Gastroesophageal sphincter (tissue), 4 donors: ENCODE measurements around the gene RAC2. TPM values are rescaled to one million over a fixed set of nuclear protein-coding genes. Genes with fewer than 3 reads are reported as not detected.
"Not testable (repeated sequence)": the region's sequence is repeated elsewhere in the genome, so short reads cannot be mapped to it uniquely, and the experiment has no call there.

Experiments
- ATAC-seq: fragments of 150-250 bp; one replicate; pipeline ENCODE4 v1.9.1; 2016; ENCODE audit warnings: mild to moderate bottlenecking, moderate library complexity
- H3K27ac ChIP-seq, 4 donors: fragments of 200-600 bp; sonication (generic) in 3 of 4; 1 replicate in 3 of 4; 2 replicates in 1 of 4; pipeline ENCODE4 v1.5.1; 2016 to 2019
- H3K27me3 ChIP-seq: fragments of 200-600 bp; sonication (generic); one replicate; pipeline ENCODE4 v1.5.1; 2019
- H3K36me3 ChIP-seq, 2 donors: fragments of 200-600 bp; sonication (generic); one replicate each; pipeline ENCODE4 v1.5.1; 2019; ENCODE audit warnings: control low read depth in 1 of 2
- H3K4me1 ChIP-seq, 3 donors: fragments of 200-600 bp; sonication (generic); 1 replicate in 2 of 3; 2 replicates in 1 of 3; pipeline ENCODE4 v1.5.1; 2016 to 2019; ENCODE audit warnings: control low read depth in 2 of 3
- H3K4me3 ChIP-seq, 2 donors: fragments of 200-600 bp; sonication (generic); one replicate each; pipeline ENCODE4 v1.5.1; 2019; ENCODE audit warnings: mild to moderate bottlenecking in 1 of 2, moderate library complexity in 1 of 2
- H3K9me3 ChIP-seq, 3 donors: fragments of 200-600 bp; sonication (generic); one replicate each; pipeline ENCODE4 v1.5.1; 2017 to 2019; ENCODE audit warnings: control low read depth in 2 of 3
- EP300 ChIP-seq: sonication (generic); formaldehyde crosslinking; IDR thresholded peaks from one replicate; pipeline ENCODE4 v1.6.1; 2017; ENCODE audit warnings: antibody characterized with exemption, mild to moderate bottlenecking
- POLR2A ChIP-seq, 2 donors: fragments of 450-650 bp; IDR thresholded peaks; one replicate each; pipeline ENCODE4 v1.6.1; 2017; ENCODE audit warnings: antibody characterized with exemption in 2 of 2, mild to moderate bottlenecking in 2 of 2, moderate library complexity in 1 of 2
- POLR2AphosphoS5 ChIP-seq: sonication (generic); formaldehyde crosslinking; IDR thresholded peaks from one replicate; pipeline ENCODE4 v1.6.1; 2017; ENCODE audit warnings: antibody characterized with exemption
- WGBS, 2 donors: methylation state at CpG; one replicate each; pipeline ENCODE4 v1.1.5; 2018; ENCODE audit warnings: low coverage in 1 of 2; 5-methylcytosine and 5-hydroxymethylcytosine counted together
- total RNA-seq, 4 donors: library from RNA; depleted of rRNA; stranded (reverse); fragments of >200 nt; gene quantifications; one replicate each; pipeline ENCODE4 v1.1.0, GENCODE V29; 2016
- TF ChIP-seq, protein P1 (sequence below), 4 experiments: fragments of 200-600 bp in 2 of 4; fragments of 450-650 bp in 2 of 4; sonication (generic) in 1 of 4; IDR thresholded peaks; one replicate each; pipeline ENCODE4 v1.5.1; 2017 to 2019; ENCODE audit warnings: antibody characterized with exemption in 4 of 4, mild to moderate bottlenecking in 2 of 4, moderate library complexity in 2 of 4

RAC2 gene
- total RNA-seq, 4 donors from 2014 or later = 2.0 to 11.3 (median 6.4) TPM

DNA sequence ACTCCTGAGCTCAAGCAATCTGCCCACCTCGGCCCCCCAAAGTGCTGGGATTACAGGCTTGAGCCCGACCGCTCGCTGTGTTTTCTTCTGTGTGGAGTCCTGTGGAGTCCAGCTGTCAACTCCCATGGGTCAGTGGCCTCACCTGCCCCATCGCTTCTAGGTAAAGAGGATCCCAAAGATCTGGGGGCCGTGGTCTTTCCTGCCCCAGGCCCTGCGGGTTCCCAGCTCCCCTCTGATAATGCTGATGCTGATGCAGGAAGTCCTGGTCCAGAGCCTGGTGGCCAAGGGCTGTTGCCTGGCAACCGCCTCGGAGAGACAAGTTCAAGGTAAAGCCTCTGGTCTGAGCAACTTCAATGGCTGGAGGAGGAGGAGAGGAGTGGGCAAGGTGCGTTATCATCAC lies 41.4 kb downstream of the RAC2 start:
- Histone ChIP-seq H3K4me3 (no peak overlapping the region), H3K36me3 (no peaks in the 10 kb centered on the region), H3K27me3 (no peaks in the 10 kb centered on the region), H3K27ac (no peak overlapping the region), H3K4me1 (peaks cover 5 to 20% (median 11%) of the 10 kb centered on the region in 3 donors), H3K9me3 (no peaks in the 10 kb centered on the region)
- WGBS, 2 donors = 97% methylated on average over 4 of the region's 10 CpGs; no CpG with 5 or more reads in 1 of the 2 donors
- TF ChIP-seq, protein P1, sequence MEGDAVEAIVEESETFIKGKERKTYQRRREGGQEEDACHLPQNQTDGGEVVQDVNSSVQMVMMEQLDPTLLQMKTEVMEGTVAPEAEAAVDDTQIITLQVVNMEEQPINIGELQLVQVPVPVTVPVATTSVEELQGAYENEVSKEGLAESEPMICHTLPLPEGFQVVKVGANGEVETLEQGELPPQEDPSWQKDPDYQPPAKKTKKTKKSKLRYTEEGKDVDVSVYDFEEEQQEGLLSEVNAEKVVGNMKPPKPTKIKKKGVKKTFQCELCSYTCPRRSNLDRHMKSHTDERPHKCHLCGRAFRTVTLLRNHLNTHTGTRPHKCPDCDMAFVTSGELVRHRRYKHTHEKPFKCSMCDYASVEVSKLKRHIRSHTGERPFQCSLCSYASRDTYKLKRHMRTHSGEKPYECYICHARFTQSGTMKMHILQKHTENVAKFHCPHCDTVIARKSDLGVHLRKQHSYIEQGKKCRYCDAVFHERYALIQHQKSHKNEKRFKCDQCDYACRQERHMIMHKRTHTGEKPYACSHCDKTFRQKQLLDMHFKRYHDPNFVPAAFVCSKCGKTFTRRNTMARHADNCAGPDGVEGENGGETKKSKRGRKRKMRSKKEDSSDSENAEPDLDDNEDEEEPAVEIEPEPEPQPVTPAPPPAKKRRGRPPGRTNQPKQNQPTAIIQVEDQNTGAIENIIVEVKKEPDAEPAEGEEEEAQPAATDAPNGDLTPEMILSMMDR (IDR thresholded peaks at IDR 0.05) = no peak
- TF ChIP-seq EP300 = no peak
- no peak for TF ChIP-seq POLR2A (IDR thresholded peaks at IDR 0.05)
- TF ChIP-seq POLR2AphosphoS5 = no peak
- ATAC-seq = no peak

DNA sequence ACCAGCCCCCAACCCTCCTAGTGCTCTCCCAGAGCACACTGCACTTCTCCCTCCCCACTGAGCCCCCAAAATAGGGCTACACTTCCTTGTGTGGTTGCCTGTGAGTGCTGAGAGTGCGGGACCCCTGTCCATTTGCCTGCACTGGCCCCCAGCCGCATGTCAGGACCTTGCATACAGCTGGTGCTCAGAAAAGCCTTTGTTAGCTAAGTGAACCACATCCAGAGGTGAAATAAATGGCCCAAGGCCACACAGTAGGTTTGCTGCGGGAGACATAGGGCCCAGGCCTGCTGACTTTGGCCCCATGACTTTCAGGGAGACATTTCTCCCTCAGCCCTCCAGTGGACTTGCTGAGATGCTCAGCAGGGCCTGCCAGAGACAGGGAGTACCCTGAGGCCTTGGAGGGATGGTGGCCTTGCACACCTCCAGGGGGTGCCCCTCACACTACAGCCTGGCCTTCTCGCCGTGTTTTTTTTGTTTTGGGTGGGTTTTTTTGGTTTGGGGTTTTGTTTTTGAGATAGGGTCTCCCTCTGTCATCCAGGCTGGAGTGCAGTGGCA lies 42.0 kb downstream of the RAC2 start:
- 91% methylated on average over 4 of the region's 5 CpGs; no CpG with 5 or more reads in 1 of the 2 donors for WGBS, 2 donors
- H3K27me3 ChIP-seq = no peaks in the 10 kb centered on the region
- H3K36me3 ChIP-seq = no peaks in the 10 kb centered on the region
- H3K4me1 ChIP-seq = peaks cover 10 to 26% (median 17%) of the 10 kb centered on the region in 3 donors
- no peaks in the 10 kb centered on the region for H3K9me3 ChIP-seq
- no peak for ATAC-seq
- no peak overlapping the region for H3K4me3 ChIP-seq
- no peak for TF ChIP-seq EP300
- TF ChIP-seq POLR2AphosphoS5 = no peak
- TF ChIP-seq, protein P1 (IDR thresholded peaks at IDR 0.05) = no peak
- no peak for TF ChIP-seq POLR2A (IDR thresholded peaks at IDR 0.05)
- no peak overlapping the region for H3K27ac ChIP-seq

DNA sequence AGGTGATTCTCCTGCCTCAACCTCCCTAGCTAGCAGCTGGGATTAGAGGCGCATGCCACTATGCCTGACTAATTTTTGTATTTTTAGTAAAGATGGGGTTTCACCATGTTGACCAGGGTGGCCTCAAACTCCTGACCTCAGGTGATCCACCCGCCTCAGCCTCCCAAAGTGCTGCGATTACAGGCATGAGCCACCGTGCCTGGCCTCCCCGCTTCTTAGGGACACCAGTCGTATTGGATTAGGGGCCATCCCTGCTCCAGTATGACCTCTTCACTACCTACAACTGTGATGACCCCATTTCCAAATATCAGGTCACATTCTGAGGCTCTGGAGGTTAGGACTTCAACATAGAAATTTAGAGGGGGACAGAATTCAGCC lies 42.6 kb downstream of the RAC2 start:
- not testable (repeated sequence) for ATAC-seq, H3K27ac ChIP-seq, H3K36me3 ChIP-seq, H3K9me3 ChIP-seq, H3K27me3 ChIP-seq, H3K4me3 ChIP-seq
- no CpG with 5 or more reads among the region's 6 CpGs for WGBS, 2 donors
- H3K4me1 ChIP-seq = peaks cover 13 to 33% (median 23%) of the 10 kb centered on the region in 3 donors

DNA sequence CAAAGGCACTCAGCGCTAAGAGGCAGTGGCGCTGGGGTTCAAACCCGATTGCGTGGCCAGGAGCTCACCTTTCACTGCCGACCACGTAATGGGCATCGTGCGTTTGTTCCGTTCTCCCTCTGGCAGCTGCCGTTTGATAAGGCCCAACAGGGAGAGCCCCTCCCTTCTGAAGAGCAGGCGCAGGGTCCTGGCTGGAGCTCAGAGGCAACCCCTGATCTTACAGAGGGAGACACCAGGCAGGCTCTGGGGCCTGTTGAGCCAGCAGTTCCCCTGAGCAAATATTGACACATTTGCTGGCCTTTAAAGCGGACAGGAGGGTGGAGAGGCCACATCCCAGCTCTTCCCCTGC lies 44.3 kb downstream of the RAC2 start:
- no CpG with 5 or more reads among the region's 12 CpGs for WGBS, 2 donors
- Histone ChIP-seq H3K27ac (peak overlapping the region in 3 of 4 donors; percentile 93 to 97 (median 95)), H3K36me3 (no peaks in the 10 kb centered on the region), H3K27me3 (no peaks in the 10 kb centered on the region), H3K4me1 (peaks cover 16 to 42% (median 31%) of the 10 kb centered on the region in 3 donors), H3K9me3 (no peaks in the 10 kb centered on the region), H3K4me3 (peak overlapping the region in 1 of 2 donors; percentile 76)
- ATAC-seq = no peak
- no peak for TF ChIP-seq POLR2AphosphoS5
- no peak for TF ChIP-seq POLR2A (IDR thresholded peaks at IDR 0.05)
- TF ChIP-seq, protein P1 (IDR thresholded peaks at IDR 0.05) = no peak
- no peak for TF ChIP-seq EP300

DNA sequence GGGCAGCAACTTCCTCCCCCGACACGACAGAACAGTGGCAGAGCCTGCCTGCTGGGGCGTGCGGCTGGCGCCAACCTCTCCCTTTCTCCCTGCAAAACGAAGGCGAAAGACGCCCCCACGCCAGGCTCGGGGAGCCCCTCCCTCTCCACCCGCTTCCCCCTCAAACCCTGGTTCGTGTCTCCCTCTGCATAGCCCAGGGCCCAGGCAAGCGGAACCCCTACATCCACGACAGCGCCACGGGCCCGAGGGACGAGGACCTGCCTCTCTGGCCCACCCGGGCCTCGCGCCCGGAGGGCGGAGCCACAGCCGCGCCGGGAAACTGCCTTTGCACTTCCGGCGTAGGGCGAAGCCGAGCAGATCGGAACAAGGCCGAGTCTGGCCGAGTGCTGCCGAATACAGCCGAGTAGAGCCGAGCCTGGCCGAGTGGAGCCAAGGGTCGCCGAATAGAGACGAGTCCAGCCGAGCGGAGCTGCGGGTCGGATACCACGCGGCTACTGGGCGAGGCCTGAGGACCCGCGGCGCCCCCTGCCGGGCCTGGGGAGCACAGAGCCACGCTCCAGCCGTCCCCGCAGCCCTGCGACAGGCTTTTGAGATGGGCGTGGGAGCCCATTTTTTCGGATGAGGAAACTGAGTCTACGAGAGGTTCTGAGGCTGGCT lies 44.8 kb downstream of the RAC2 start:
- Histone ChIP-seq H3K4me3 (peak overlapping the region; percentile 42 to 76), H3K4me1 (peaks cover 16 to 42% (median 31%) of the 10 kb centered on the region in 3 donors), H3K27ac (peak overlapping the region; percentile 81 to 97 (median 94)), H3K27me3 (no peaks in the 10 kb centered on the region), H3K36me3 (no peaks in the 10 kb centered on the region), H3K9me3 (no peaks in the 10 kb centered on the region)
- WGBS, 2 donors = 0% methylated on average over 2 of the region's 58 CpGs; no CpG with 5 or more reads in 1 of the 2 donors
- peak; percentile 93 for ATAC-seq
- TF ChIP-seq, protein P1 (IDR thresholded peaks at IDR 0.05) = peak in 3 of 4 experiments; percentile 91 to 95 (median 94)
- TF ChIP-seq EP300 (no peak), POLR2A (IDR thresholded peaks at IDR 0.05) (peak; percentile 95 to 97), POLR2AphosphoS5 (peak; percentile 98)
